Inferior parietal cortex (tissue), 1 donor: ENCODE measurements around the gene TXNRD2.
"Not testable (repeated sequence)": the region's sequence is repeated elsewhere in the genome, so short reads cannot be mapped to it uniquely, and the experiment has no call there.

Experiments
- DNase-seq: peaks from one replicate; pipeline ENCODE4 v3.0.0-alpha.2; 2016; ENCODE audit errors: extremely low spot score

TXNRD2 gene

GRCh38 chr22:19890502-19891316 lies 50.9 kb downstream of the TXNRD2 start:
- DNase-seq = no peak

- DNase-seq = no peak
Measured at GRCh38 chr22:19889951-19890350, 51.7 kb downstream of the TXNRD2 start.

- no peak for DNase-seq
Measured at GRCh38 chr22:19888131-19888746, 53.4 kb downstream of the TXNRD2 start.

GRCh38 chr22:19887256-19887985 lies 54.2 kb downstream of the TXNRD2 start:
- DNase-seq = no peak

GRCh38 chr22:19886605-19887255 lies 54.9 kb downstream of the TXNRD2 start:
- DNase-seq = peak; percentile 21

GRCh38 chr22:19885841-19886592 lies 55.6 kb downstream of the TXNRD2 start:
- DNase-seq = no peak

- DNase-seq = no peak
Measured at GRCh38 chr22:19884954-19885751, 56.5 kb downstream of the TXNRD2 start.

- DNase-seq = no peak
Measured at GRCh38 chr22:19884161-19884953, 57.3 kb downstream of the TXNRD2 start.

GRCh38 chr22:19883446-19883845 lies 58.2 kb downstream of the TXNRD2 start:
- DNase-seq = not testable (repeated sequence)

- no peak for DNase-seq
Measured at GRCh38 chr22:19882446-19883381, 58.9 kb downstream of the TXNRD2 start.

- no peak for DNase-seq
Measured at GRCh38 chr22:19880786-19881569, 60.6 kb downstream of the TXNRD2 start.

- no peak for DNase-seq
Measured at GRCh38 chr22:19879992-19880785, 61.4 kb downstream of the TXNRD2 start.

GRCh38 chr22:19879643-19879991 lies 62.0 kb downstream of the TXNRD2 start:
- DNase-seq = no peak

GRCh38 chr22:19879246-19879570 lies 62.4 kb downstream of the TXNRD2 start:
- no peak for DNase-seq

- no peak for DNase-seq
Measured at GRCh38 chr22:19878461-19879245, 63.0 kb downstream of the TXNRD2 start.

GRCh38 chr22:19877626-19878339 lies 63.8 kb downstream of the TXNRD2 start:
- no peak for DNase-seq
